K562 (cell line): ENCODE data around the gene TRIM32. TPM values are rescaled to one million over a fixed set of nuclear protein-coding genes. Genes with fewer than 3 reads are reported as not detected.
A peak's percentile ranks its signal among the peaks of the same experiment; 100 is the strongest.

ENCODE experiments used
- ATAC-seq: fragments of 200-7000 bp; cut with Tn5 transposase; 3 replicates; pipeline ENCODE4 v1.9.1; 2020; ENCODE audit warnings: moderate library complexity
- BruUV-seq: library from RNA; stranded (reverse); fragments of 400-500 nt; replicated peaks from 2 replicates; lab custom pipeline; 2021; lab: Mats Ljungman, UMichigan
- CTCF ChIA-PET: fragments of 300-600 bp; formaldehyde crosslinking; extraction: SDS; loops from one replicate; lab custom pipeline; 2021; ENCODE audit warnings: low intra/inter-chr PET ratio; lab: Yijun Ruan, JAX
- POLR2A ChIA-PET: fragments of 300-600, 350-650 bp; sonication (Branson Sonifier 250); formaldehyde crosslinking; extraction: SDS; loops from one replicate; lab custom pipeline; 2021; ENCODE audit warnings: antibody characterized with exemption, inconsistent platforms; lab: Yijun Ruan, JAX
- DNase-seq, 4 experiments: peaks; one replicate each; pipeline versions ENCODE4 v3.0.0 to v3.0.0-alpha.2; 2011 to 2018; ENCODE audit warnings: low spot score in 3 of 4, mixed read lengths in 3 of 4; ENCODE audit errors: extremely low read depth in 1 of 4
- FAIRE-seq: peaks from 2 replicates; lab custom pipeline; 2011; peaks lifted over from hg19 to GRCh38; lab: Jason Lieb, UNC
- H2AFZ ChIP-seq: 2 replicates; pipeline ENCODE4 v1.6.0; 2011; ENCODE audit warnings: low read depth, low read length, control low read depth, inconsistent platforms
- H3K27ac ChIP-seq: fragments of 200-600 bp; 3 replicates; pipeline ENCODE4 v1.8.0; 2011; ENCODE audit warnings: low read depth, mild to moderate bottlenecking, control low read depth, inconsistent platforms, low read length, moderate library complexity, mixed read lengths; ENCODE audit errors: extremely low read depth
- H3K27me3 ChIP-seq, 2 experiments: fragments of 300-600 bp in 1 of 2; 2 replicates in 1 of 2; 3 replicates in 1 of 2; pipeline versions ENCODE4 v1.6.0 to v1.8.0; 2011; ENCODE audit warnings: inconsistent platforms in 2 of 2, low read length in 2 of 2, mild to moderate bottlenecking in 1 of 2, mixed read lengths in 1 of 2, moderate library complexity in 1 of 2; ENCODE audit not compliant: control insufficient read depth in 2 of 2, insufficient read depth in 2 of 2
- H3K36me3 ChIP-seq: fragments of 300-600 bp; 3 replicates; pipeline ENCODE4 v1.8.0; 2011; ENCODE audit warnings: mild to moderate bottlenecking, low read length, inconsistent platforms; ENCODE audit not compliant: control insufficient read depth, insufficient read depth
- H3K4me1 ChIP-seq, 2 experiments: fragments of 200-600 bp in 1 of 2; replicated peaks in 1 of 2; 2 replicates in 1 of 2; 3 replicates in 1 of 2; pipeline versions ENCODE4 v1.5.1 to v1.8.0; 2011; ENCODE audit warnings: inconsistent platforms in 2 of 2, low read length in 2 of 2, mild to moderate bottlenecking in 1 of 2, mixed read lengths in 1 of 2, moderate library complexity in 1 of 2; ENCODE audit not compliant: control insufficient read depth in 2 of 2, insufficient read depth in 2 of 2
- H3K4me2 ChIP-seq: 2 replicates; pipeline ENCODE4 v1.6.1; 2011; ENCODE audit warnings: low read length, control low read depth, inconsistent platforms, mixed read lengths; ENCODE audit not compliant: insufficient read depth
- H3K4me3 ChIP-seq: fragments of 200-600 bp; sonication (generic), shearing (Covaris generic); 2 replicates; pipeline ENCODE4 v1.5.1; 2016; ENCODE audit warnings: control low read depth, inconsistent platforms
- H3K79me2 ChIP-seq: fragments of 200-600 bp; 3 replicates; pipeline ENCODE4 v1.8.0; 2011; ENCODE audit warnings: low read length, inconsistent platforms; ENCODE audit not compliant: control insufficient read depth, insufficient read depth
- H3K9ac ChIP-seq, 2 experiments: 2 replicates each; pipeline versions ENCODE4 v1.6.0 to v1.6.1; 2011; ENCODE audit warnings: low read depth in 2 of 2, low read length in 2 of 2, control low read depth in 1 of 2, inconsistent platforms in 1 of 2, mild to moderate bottlenecking in 1 of 2, mixed read lengths in 1 of 2; ENCODE audit not compliant: insufficient read depth in 1 of 2
- H3K9me1 ChIP-seq: one replicate; pipeline ENCODE4 v1.6.0; 2011; ENCODE audit warnings: inconsistent platforms, mild to moderate bottlenecking, low read length, moderate library complexity; ENCODE audit not compliant: control insufficient read depth, insufficient read depth
- H3K9me3 ChIP-seq: replicated peaks from 2 replicates; pipeline ENCODE4 v1.5.1; 2011; ENCODE audit warnings: low read depth, low read length, inconsistent platforms; ENCODE audit not compliant: control insufficient read depth, insufficient read depth
- H4K20me1 ChIP-seq: replicated peaks from 2 replicates; pipeline ENCODE4 v1.6.1; 2011; ENCODE audit warnings: low read length, inconsistent platforms, mixed read lengths; ENCODE audit not compliant: control insufficient read depth, insufficient read depth
- ADNP ChIP-seq: fragments of 200-800 bp; sonication (Bioruptor generic); IDR thresholded peaks from 2 replicates; pipeline ENCODE4 v1.6.1; 2016; ENCODE audit warnings: missing genetic modification characterization, missing compliant biosample characterization
- FOXM1 ChIP-seq, 2 experiments: fragments of 450-650 bp in 1 of 2; sonication (generic) in 1 of 2; formaldehyde crosslinking in 1 of 2; IDR thresholded peaks; 2 replicates each; pipeline versions ENCODE4 v1.6.1 to v1.9.0; 2017 to 2022; ENCODE audit warnings: low read depth in 2 of 2, mild to moderate bottlenecking in 2 of 2, missing genetic modification reagents in 1 of 2, moderate library complexity in 1 of 2
- JUND ChIP-seq, 2 experiments: IDR thresholded peaks; 2 replicates in 1 of 2; 3 replicates in 1 of 2; pipeline ENCODE4 v1.6.1; 2011; ENCODE audit warnings: borderline replicate concordance in 2 of 2, low read depth in 2 of 2, low read length in 2 of 2, improper control_type of control experiment in 1 of 2, missing biosample characterization in 1 of 2, missing genetic modification characterization in 1 of 2, missing genetic modification reagents in 1 of 2
- TAF1 ChIP-seq: IDR thresholded peaks from 2 replicates; pipeline ENCODE4 v1.6.1; 2011; ENCODE audit warnings: mild to moderate bottlenecking, low read length, moderate library complexity; ENCODE audit not compliant: insufficient read depth, control insufficient read depth, severe bottlenecking; ENCODE audit errors: extremely low read depth
- U2AF2 ChIP-seq: fragments of 200-400 bp; formaldehyde crosslinking; optimal IDR thresholded peaks from 2 replicates; pipeline ENCODE3; 2017; ENCODE audit warnings: low read depth, mild to moderate bottlenecking, low read length
- ZNF507 ChIP-seq: conservative IDR thresholded peaks from 2 replicates; pipeline ENCODE4 v1.6.1; 2017; ENCODE audit warnings: missing genetic modification characterization, missing compliant biosample characterization
- ZNF696 ChIP-seq: fragments of 250-450 bp; sonication (Bioruptor Pico); conservative IDR thresholded peaks from 2 replicates; pipeline ENCODE4 v1.4.0; 2020; ENCODE audit warnings: mild to moderate bottlenecking, moderate library complexity
- in situ Hi-C: fragments of 300-500 bp; cut with MboI; formaldehyde crosslinking; loops from 4 replicates; pipeline ENCODE4 v1.15.0; 2018; ENCODE audit warnings: inconsistent platforms, mixed read lengths
- intact Hi-C: fragments of 100-400 bp; cut with micrococcal nuclease; formaldehyde crosslinking; loops from 2 replicates; pipeline ENCODE4 v1.14.2; 2022
- polyA plus RNA-seq, 8 experiments: library from polyadenylated mRNA; depleted of rRNA in 4 of 8; stranded (reverse) in 5 of 8; unstranded in 3 of 8; fragments of >200 nt; fragmentation: Nextera tagmentation in 2 of 8; fragmentation: Illumina TruSeq in 1 of 8; extraction: Ambion mirVana in 2 of 8; extraction: Trizol in 1 of 8; gene quantifications; 2 replicates each; pipeline versions ENCODE4 v1.2.1 to v1.2.3, GENCODE V29; 2011 to 2014; ENCODE audit warnings: inconsistent platforms in 1 of 8, missing spikeins in 1 of 8
- total RNA-seq, 7 experiments: library from RNA; depleted of rRNA in 6 of 7; stranded (reverse); fragments of >200 nt in 6 of 7; fragmentation: Illumina TruSeq in 2 of 7; extraction: Trizol in 2 of 7; gene quantifications; 2 replicates each; pipeline versions ENCODE4 v1.2.1 to v1.2.3, GENCODE V29; 2011 to 2021; ENCODE audit warnings: low replicate concordance in 1 of 7
- TF ChIP-seq, protein P1 (sequence below): fragments of 250-450 bp; sonication (Bioruptor Pico); IDR thresholded peaks from 2 replicates; pipeline ENCODE4 v1.4.0; 2020; ENCODE audit warnings: mild to moderate bottlenecking
- TF ChIP-seq, protein P2 (sequence below), 2 experiments: fragments of 150-350 bp in 1 of 2; IDR thresholded peaks; 2 replicates each; pipeline ENCODE4 v1.6.1; 2012 to 2016; ENCODE audit warnings: low read depth in 2 of 2, low read length in 2 of 2, mild to moderate bottlenecking in 1 of 2, moderate library complexity in 1 of 2
- TF ChIP-seq, protein P3 (sequence below), 2 experiments: fragments of 450-650 bp; conservative IDR thresholded peaks; 2 replicates each; pipeline ENCODE4 v1.6.1; 2017; ENCODE audit warnings: mild to moderate bottlenecking in 2 of 2, moderate library complexity in 2 of 2
- TF ChIP-seq, protein P4 (sequence below): fragments of 250-450 bp; sonication (Bioruptor Pico); IDR thresholded peaks from 2 replicates; pipeline ENCODE4 v1.8.0; 2022; ENCODE audit warnings: moderate library complexity, mild to moderate bottlenecking, inconsistent platforms

TRIM32 gene
- total and polyA plus RNA-seq, 9 of the 15 experiments (the other 6 are each of a cell fraction or from before 2014, with no cell fraction given), result 3.5 to 9.4 (median 5.9) TPM

DNA sequence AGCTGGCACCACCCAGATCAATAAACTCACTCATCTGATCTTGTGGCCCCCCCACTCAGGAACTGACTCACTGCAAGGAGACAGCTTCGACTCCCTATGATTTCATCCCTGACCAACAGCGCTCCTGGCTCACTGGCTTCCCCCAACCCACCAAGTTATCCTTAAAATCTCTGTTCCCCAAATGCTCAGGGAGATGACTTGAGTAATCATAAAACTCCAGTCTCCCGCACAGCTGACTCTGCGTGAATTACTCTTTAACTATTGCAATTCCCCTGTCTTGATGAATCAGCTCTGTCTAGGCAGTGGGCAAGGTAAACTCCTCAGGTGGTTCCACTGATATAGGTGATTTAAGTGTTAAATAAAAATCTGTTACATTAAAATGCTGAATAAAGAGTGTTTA lies 1.9 kb upstream of the TRIM32 start (continued):
- no peak for TF ChIP-seq ZNF507
- TF ChIP-seq TAF1, result no peak
- TF ChIP-seq FOXM1 (IDR thresholded peaks at IDR 0.05; ENCODE audit: low read depth), result no peak
- TF ChIP-seq FOXM1 (CRISPR knock-in tag; IDR thresholded peaks at IDR 0.05; ENCODE audit: low read depth), result no peak
- TF ChIP-seq, protein P1, sequence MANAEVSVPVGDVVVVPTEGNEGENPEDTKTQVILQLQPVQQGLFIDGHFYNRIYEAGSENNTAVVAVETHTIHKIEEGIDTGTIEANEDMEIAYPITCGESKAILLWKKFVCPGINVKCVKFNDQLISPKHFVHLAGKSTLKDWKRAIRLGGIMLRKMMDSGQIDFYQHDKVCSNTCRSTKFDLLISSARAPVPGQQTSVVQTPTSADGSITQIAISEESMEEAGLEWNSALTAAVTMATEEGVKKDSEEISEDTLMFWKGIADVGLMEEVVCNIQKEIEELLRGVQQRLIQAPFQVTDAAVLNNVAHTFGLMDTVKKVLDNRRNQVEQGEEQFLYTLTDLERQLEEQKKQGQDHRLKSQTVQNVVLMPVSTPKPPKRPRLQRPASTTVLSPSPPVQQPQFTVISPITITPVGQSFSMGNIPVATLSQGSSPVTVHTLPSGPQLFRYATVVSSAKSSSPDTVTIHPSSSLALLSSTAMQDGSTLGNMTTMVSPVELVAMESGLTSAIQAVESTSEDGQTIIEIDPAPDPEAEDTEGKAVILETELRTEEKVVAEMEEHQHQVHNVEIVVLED (CRISPR knock-in tag), result no peak
- no peak for TF ChIP-seq U2AF2

- ATAC-seq, result no peak
- H3K4me2 ChIP-seq, result peak overlapping the region; percentile 86
- CTCF ChIA-PET, result no interaction called here
- peak; percentile 59 for FAIRE-seq
- H3K4me1 ChIP-seq, result peaks cover 16 to 22% of the 10 kb centered on the region in 2 experiments; a peak in 4 of 5 replicates
- no peaks in the 10 kb centered on the region for H3K27me3 ChIP-seq
- peaks cover 4% of the 10 kb centered on the region; the same call in 2 of the 3 replicates for H3K79me2 ChIP-seq
- POLR2A ChIA-PET, result interaction anchor here (1.4 kb wide), 2 partner anchors 15 to 18 kb away, joined by 3 to 4 read pairs; no protein-coding TSS in a partner anchor
- in situ Hi-C loops, result no loop called here
- BruUV-seq, result no TSS peak
- H4K20me1 ChIP-seq, result no peaks in the 10 kb centered on the region
- intact Hi-C loops, result no loop called here
- no peaks in the 10 kb centered on the region for H3K9me3 ChIP-seq
- H3K4me3 ChIP-seq, result peak overlapping the region; percentile 58; the same call in 1 of the 2 replicates
- DNase-seq, result no peak
- peak overlapping the region; percentile 63 to 88; a peak in 2 of 4 replicates for H3K9ac ChIP-seq
- H3K27ac ChIP-seq, result no peak overlapping the region
- no peaks in the 10 kb centered on the region for H3K36me3 ChIP-seq
- H3K9me1 ChIP-seq, result no peaks in the 10 kb centered on the region
- H2AFZ ChIP-seq, result peak overlapping the region; percentile 97
- TF ChIP-seq, protein P2, sequence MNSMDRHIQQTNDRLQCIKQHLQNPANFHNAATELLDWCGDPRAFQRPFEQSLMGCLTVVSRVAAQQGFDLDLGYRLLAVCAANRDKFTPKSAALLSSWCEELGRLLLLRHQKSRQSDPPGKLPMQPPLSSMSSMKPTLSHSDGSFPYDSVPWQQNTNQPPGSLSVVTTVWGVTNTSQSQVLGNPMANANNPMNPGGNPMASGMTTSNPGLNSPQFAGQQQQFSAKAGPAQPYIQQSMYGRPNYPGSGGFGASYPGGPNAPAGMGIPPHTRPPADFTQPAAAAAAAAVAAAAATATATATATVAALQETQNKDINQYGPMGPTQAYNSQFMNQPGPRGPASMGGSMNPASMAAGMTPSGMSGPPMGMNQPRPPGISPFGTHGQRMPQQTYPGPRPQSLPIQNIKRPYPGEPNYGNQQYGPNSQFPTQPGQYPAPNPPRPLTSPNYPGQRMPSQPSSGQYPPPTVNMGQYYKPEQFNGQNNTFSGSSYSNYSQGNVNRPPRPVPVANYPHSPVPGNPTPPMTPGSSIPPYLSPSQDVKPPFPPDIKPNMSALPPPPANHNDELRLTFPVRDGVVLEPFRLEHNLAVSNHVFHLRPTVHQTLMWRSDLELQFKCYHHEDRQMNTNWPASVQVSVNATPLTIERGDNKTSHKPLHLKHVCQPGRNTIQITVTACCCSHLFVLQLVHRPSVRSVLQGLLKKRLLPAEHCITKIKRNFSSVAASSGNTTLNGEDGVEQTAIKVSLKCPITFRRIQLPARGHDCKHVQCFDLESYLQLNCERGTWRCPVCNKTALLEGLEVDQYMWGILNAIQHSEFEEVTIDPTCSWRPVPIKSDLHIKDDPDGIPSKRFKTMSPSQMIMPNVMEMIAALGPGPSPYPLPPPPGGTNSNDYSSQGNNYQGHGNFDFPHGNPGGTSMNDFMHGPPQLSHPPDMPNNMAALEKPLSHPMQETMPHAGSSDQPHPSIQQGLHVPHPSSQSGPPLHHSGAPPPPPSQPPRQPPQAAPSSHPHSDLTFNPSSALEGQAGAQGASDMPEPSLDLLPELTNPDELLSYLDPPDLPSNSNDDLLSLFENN (IDR thresholded peaks at IDR 0.05; ENCODE audit: low read depth in 2 of 2, low read length in 2 of 2), result no peak
- TF ChIP-seq ADNP (tag), result no peak
- TF ChIP-seq, protein P3, sequence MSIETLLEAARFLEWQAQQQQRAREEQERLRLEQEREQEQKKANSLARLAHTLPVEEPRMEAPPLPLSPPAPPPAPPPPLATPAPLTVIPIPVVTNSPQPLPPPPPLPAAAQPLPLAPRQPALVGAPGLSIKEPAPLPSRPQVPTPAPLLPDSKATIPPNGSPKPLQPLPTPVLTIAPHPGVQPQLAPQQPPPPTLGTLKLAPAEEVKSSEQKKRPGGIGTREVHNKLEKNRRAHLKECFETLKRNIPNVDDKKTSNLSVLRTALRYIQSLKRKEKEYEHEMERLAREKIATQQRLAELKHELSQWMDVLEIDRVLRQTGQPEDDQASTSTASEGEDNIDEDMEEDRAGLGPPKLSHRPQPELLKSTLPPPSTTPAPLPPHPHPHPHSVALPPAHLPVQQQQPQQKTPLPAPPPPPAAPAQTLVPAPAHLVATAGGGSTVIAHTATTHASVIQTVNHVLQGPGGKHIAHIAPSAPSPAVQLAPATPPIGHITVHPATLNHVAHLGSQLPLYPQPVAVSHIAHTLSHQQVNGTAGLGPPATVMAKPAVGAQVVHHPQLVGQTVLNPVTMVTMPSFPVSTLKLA (conservative IDR thresholded peaks at IDR 0.05), result no peak
- no peak for TF ChIP-seq JUND (IDR thresholded peaks at IDR 0.05; ENCODE audit: borderline replicate concordance, low read depth, low read length)
- no peak for TF ChIP-seq JUND (tag; IDR thresholded peaks at IDR 0.05; ENCODE audit: borderline replicate concordance, low read depth, low read length)
- no peak for TF ChIP-seq ZNF696 (CRISPR knock-in tag)
- TF ChIP-seq, protein P4, sequence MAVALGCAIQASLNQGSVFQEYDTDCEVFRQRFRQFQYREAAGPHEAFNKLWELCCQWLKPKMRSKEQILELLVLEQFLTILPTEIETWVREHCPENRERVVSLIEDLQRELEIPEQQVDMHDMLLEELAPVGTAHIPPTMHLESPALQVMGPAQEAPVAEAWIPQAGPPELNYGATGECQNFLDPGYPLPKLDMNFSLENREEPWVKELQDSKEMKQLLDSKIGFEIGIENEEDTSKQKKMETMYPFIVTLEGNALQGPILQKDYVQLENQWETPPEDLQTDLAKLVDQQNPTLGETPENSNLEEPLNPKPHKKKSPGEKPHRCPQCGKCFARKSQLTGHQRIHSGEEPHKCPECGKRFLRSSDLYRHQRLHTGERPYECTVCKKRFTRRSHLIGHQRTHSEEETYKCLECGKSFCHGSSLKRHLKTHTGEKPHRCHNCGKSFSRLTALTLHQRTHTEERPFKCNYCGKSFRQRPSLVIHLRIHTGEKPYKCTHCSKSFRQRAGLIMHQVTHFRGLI (CRISPR knock-in tag), result no peak
Observed at GRCh38 chr9:116686135-116686534, 970 bp upstream of the TRIM32 start.
